ENCODE data around the gene PARP4.
"Not testable (repeated sequence)": the region's sequence is repeated elsewhere in the genome, so short reads cannot be mapped to it uniquely, and the experiment has no call there.

Gene PARP4

DNA sequence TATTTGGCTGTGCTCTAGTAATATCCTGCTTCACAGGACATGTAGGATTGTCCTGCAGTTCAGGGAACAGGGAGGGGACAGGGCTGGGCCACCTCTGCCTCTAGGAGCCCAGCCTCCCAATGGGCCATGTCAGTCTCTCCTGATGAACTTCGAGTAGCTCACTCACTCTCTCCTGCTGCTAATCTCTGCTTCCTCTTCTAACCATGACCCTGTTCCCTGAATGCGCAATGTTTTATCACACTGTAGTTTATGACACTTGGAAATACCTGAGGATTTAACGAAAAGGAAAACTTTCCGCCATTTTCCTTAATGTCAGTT is 9.2 kb downstream of the PARP4 start:
- no peak for DNase-seq (ENCODE audit: low spot score)
- TF ChIP-seq, protein P1, sequence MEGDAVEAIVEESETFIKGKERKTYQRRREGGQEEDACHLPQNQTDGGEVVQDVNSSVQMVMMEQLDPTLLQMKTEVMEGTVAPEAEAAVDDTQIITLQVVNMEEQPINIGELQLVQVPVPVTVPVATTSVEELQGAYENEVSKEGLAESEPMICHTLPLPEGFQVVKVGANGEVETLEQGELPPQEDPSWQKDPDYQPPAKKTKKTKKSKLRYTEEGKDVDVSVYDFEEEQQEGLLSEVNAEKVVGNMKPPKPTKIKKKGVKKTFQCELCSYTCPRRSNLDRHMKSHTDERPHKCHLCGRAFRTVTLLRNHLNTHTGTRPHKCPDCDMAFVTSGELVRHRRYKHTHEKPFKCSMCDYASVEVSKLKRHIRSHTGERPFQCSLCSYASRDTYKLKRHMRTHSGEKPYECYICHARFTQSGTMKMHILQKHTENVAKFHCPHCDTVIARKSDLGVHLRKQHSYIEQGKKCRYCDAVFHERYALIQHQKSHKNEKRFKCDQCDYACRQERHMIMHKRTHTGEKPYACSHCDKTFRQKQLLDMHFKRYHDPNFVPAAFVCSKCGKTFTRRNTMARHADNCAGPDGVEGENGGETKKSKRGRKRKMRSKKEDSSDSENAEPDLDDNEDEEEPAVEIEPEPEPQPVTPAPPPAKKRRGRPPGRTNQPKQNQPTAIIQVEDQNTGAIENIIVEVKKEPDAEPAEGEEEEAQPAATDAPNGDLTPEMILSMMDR (IDR thresholded peaks at IDR 0.05; ENCODE audit: borderline replicate concordance, control extremely low read depth, extremely low read depth, insufficient read depth, missing control alignments), result no peak
- in situ Hi-C loops (cut with MboI; ENCODE audit: low sequenced_read_pairs, unreplicated experiment), result no loop called here

DNA sequence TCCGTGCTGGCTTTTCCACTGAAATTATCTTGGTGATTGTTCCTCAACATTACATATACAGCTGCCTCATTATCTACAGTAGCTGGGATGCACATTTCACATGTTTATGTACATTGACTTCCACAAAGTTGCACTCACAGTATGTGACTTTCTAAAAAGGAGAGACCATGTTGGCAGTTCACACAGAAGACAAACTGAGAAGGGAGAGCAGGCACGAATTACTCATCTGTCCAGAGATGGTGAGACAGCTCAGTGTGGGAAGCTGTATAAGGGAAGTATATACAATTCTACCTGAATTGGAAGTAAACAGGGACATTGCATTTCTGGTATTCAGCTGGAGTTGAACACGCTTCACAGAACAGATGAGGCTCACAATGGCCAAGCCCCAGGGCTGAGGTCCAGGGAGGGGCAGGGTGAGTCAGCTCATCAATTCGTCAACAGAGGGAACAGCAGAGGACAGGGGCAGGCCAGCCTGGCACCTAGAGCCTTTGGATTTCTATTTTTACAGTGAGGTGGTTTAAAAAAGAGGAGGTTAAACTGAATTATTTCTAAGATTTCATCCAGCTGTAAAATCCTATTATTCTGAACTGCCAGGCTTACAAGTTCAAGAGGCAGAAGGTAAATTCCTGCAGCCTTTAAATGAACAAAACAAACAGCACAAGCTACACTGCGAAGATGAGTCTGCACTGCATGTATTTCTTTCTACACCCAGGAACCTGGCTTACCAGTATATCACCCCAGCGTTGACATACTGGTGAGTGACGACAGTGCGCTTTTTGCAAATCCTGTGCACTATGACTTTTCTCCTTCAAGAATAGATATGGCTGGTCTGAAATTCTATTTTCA is 9.8 kb downstream of the PARP4 start:
- DNase-seq (ENCODE audit: low spot score), result no peak
- TF ChIP-seq, protein P1 (IDR thresholded peaks at IDR 0.05; ENCODE audit: borderline replicate concordance, control extremely low read depth, extremely low read depth, insufficient read depth, missing control alignments), result no peak
- in situ Hi-C loops (cut with MboI; ENCODE audit: low sequenced_read_pairs, unreplicated experiment), result no loop called here

DNA sequence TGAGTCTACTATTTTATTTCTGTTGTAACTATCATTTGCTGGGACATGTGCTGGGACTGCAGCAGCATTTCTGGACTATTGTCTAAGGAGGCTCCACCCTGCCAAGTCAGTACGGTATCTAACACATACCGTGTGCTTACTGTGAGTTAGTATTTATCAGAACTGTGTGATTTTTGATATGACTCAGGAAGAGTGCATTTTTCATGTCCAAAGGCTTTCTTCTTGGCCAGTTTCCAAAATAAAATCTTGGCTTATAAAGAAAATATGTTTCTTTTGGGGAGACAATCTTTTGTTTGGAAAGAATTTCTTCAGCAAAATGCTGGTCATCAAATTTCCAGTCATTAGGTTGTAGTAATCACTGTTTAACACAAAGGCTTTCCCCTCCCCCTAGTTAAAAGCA is 11.6 kb downstream of the PARP4 start:
- TF ChIP-seq, protein P1 (IDR thresholded peaks at IDR 0.05; ENCODE audit: borderline replicate concordance, control extremely low read depth, extremely low read depth, insufficient read depth, missing control alignments), result no peak
- DNase-seq (ENCODE audit: low spot score), result no peak
- in situ Hi-C loops (cut with MboI; ENCODE audit: low sequenced_read_pairs, unreplicated experiment), result no loop called here

DNA sequence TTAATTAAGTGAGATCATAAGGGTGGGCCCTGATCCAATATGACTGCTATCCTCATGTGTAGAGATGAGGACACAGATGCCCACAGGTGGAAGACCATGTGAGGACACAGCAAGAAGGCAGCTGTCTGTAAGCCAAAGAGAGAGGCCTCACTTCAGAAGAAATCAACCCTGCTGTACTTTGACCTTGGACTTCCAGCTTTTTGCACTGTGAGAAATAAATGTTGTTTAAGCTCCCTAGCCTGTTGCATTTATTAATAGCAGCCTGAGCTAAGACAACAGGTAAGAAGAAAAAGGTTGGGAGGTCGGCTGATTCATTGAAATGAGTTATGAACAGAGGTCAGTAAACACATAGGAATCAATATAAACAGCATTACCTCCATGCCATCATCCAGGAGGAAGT is 14.8 kb downstream of the PARP4 start:
- in situ Hi-C loops (cut with MboI; ENCODE audit: low sequenced_read_pairs, unreplicated experiment), result no loop called here
- TF ChIP-seq, protein P1 (IDR thresholded peaks at IDR 0.05; ENCODE audit: borderline replicate concordance, control extremely low read depth, extremely low read depth, insufficient read depth, missing control alignments), result no peak
- DNase-seq (ENCODE audit: low spot score), result no peak

DNA sequence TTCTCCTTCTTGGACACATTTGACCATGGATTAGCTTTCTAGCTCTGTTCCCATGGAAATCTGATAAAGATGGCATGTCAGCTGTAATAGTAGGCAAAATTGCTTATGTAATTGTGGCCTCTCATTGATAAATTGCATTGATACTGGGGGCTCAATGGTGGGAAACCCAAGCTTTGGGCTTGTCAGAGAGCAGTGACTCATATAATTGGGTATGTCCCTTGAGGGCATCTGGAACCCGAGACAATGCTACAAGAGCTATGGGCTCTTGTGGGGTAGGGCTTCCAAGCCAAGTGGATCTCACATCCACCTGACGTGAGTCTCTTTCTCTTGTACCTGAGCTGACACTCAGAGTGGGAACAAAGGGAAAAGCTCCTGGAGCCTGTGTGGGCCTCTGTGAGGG is 16.3 kb downstream of the PARP4 start:
- in situ Hi-C loops (cut with MboI; ENCODE audit: low sequenced_read_pairs, unreplicated experiment); DNase-seq (ENCODE audit: low spot score): not testable (repeated sequence)

DNA sequence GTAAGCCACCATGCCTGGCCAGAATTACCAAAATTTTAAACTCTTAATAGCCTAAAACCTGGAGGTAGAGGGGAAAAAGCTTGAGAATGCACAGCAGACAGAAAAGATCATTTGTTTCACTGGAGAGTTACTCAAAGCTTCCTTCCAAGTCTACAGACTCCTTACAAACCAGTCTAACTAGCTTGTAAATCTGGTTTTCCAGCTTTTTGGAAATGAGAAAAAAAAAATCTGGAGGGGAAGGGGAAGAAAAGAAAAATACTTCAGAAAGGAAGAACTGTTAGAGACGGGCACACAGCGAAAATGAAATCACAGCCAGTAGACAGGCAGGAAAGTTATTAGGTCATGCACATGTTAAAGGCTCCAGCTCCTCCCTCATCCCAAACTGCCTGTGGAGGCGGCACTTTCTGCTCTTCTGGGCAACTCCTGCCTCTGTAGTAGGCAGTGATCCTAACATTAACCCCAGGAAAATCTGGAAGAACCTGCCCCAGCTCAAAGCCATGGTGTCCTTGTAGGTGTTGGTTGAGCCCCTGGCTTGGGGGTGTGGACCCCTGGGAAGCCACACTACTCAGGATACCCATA is 17.3 kb downstream of the PARP4 start:
- TF ChIP-seq, protein P1 (IDR thresholded peaks at IDR 0.05; ENCODE audit: borderline replicate concordance, control extremely low read depth, extremely low read depth, insufficient read depth, missing control alignments), result no peak
- in situ Hi-C loops (cut with MboI; ENCODE audit: low sequenced_read_pairs, unreplicated experiment), result no loop called here
- no peak for DNase-seq (ENCODE audit: low spot score)

DNA sequence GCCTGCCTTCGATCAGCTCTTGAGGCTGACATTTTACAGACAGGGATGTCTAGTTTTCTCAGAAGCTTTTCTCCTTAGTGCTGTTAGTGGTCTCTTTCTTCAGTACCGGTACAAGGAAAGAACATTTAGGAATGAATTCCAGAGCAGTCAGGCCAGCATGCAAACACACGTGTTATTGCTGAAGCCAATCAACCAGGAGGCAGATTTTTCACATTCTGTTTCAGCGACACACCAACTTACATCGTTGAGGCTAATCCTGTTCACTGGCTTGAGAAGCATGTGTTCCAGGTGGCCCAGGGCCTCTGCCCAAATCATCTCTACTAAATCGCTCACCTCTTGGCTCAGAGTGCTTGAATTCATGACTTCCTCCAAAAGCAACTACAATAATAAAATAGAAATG is 19.2 kb downstream of the PARP4 start:
- no peak for DNase-seq (ENCODE audit: low spot score)
- TF ChIP-seq, protein P1 (IDR thresholded peaks at IDR 0.05; ENCODE audit: borderline replicate concordance, control extremely low read depth, extremely low read depth, insufficient read depth, missing control alignments), result no peak
- in situ Hi-C loops (cut with MboI; ENCODE audit: low sequenced_read_pairs, unreplicated experiment), result no loop called here
